Measurements from ENCODE around the gene CAMKK1. TPM values are rescaled to one million over a fixed set of nuclear protein-coding genes. Genes with fewer than 3 reads are reported as not detected.
A peak's percentile ranks its signal among the peaks of the same experiment; 100 is the strongest.

The CAMKK1 gene
- total and polyA plus RNA-seq, 11 donors, result 2.0 to 6.8 (median 4.2) TPM

- Histone ChIP-seq H3K4me3 (peak overlapping the region; percentile 41 to 89 (median 76)), H3K27me3 (no peaks in the 10 kb centered on the region), H3K4me1 (peaks cover 4 to 80% (median 68%) of the 10 kb centered on the region in 12 donors), H3K27ac (peak overlapping the region in 11 of 12 donors; percentile 58 to 92 (median 76)), H3K36me3 (no peaks in the 10 kb centered on the region), H3K9me3 (no peaks in the 10 kb centered on the region)
- TF ChIP-seq, protein P1, sequence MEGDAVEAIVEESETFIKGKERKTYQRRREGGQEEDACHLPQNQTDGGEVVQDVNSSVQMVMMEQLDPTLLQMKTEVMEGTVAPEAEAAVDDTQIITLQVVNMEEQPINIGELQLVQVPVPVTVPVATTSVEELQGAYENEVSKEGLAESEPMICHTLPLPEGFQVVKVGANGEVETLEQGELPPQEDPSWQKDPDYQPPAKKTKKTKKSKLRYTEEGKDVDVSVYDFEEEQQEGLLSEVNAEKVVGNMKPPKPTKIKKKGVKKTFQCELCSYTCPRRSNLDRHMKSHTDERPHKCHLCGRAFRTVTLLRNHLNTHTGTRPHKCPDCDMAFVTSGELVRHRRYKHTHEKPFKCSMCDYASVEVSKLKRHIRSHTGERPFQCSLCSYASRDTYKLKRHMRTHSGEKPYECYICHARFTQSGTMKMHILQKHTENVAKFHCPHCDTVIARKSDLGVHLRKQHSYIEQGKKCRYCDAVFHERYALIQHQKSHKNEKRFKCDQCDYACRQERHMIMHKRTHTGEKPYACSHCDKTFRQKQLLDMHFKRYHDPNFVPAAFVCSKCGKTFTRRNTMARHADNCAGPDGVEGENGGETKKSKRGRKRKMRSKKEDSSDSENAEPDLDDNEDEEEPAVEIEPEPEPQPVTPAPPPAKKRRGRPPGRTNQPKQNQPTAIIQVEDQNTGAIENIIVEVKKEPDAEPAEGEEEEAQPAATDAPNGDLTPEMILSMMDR (IDR thresholded peaks at IDR 0.05), result peak in 1 of 12 donors; percentile 7
- no peak for TF ChIP-seq POLR2A (IDR thresholded peaks at IDR 0.05)
- peak; percentile 81 to 86 (median 85) for DNase-seq
- ATAC-seq, result peak; percentile 15 to 52 (median 42)
- WGBS, 4 donors, result 1 to 2% (median 1%) methylated on average over 16 to 96 of the region's 96 CpGs
- intact Hi-C loops (cut with DNase I), result loop anchor here in 1 of 10 donors (2.0 kb wide), 1 partner anchor 46 kb away; the partner anchor contains the start of gene NCBP3
These were observed 506 bp downstream of the CAMKK1 start for GRCh38 chr17:3892095-3892998.

- peak overlapping the region in 11 of 12 donors; percentile 62 to 89 (median 77) for H3K4me3 ChIP-seq
These were observed 1.2 kb downstream of the CAMKK1 start for GRCh38 chr17:3891626-3892094.

GRCh38 chr17:3890878-3891219 lies 2.0 kb downstream of the CAMKK1 start:
- ATAC-seq (no peak), DNase-seq (no peak)
- H3K4me3 ChIP-seq, result no peak overlapping the region
- peaks cover 4 to 88% (median 76%) of the 10 kb centered on the region in 12 donors for H3K4me1 ChIP-seq
- intact Hi-C loops (cut with DNase I), result no loop called here
- no peaks in the 10 kb centered on the region for H3K9me3 ChIP-seq
- peak overlapping the region in 2 of 12 donors; percentile 73 to 92 for H3K27ac ChIP-seq
- H3K27me3 ChIP-seq, result no peaks in the 10 kb centered on the region
- WGBS, 4 donors, result 64 to 86% (median 79%) methylated on average over 4 of the region's 4 CpGs
- no peaks in the 10 kb centered on the region for H3K36me3 ChIP-seq
- TF ChIP-seq POLR2A (IDR thresholded peaks at IDR 0.05), result no peak
- TF ChIP-seq, protein P1 (IDR thresholded peaks at IDR 0.05), result no peak

More at GRCh38 chr17:3891626-3892094, 1.2 kb downstream of the CAMKK1 start:
- intact Hi-C loops (cut with DNase I), result loop anchor here in 1 of 10 donors (2.0 kb wide), 1 partner anchor 45 kb away; the partner anchor contains the start of gene NCBP3
- Histone ChIP-seq H3K4me1 (peaks cover 4 to 87% (median 74%) of the 10 kb centered on the region in 12 donors), H3K9me3 (no peaks in the 10 kb centered on the region), H3K27me3 (no peaks in the 10 kb centered on the region), H3K27ac (peak overlapping the region in 6 of 12 donors; percentile 76 to 92 (median 84)), H3K36me3 (no peaks in the 10 kb centered on the region)
- 50 to 60% (median 58%) methylated on average over 11 to 12 of the region's 12 CpGs for WGBS, 4 donors
- TF ChIP-seq POLR2A (IDR thresholded peaks at IDR 0.05), result no peak
- TF ChIP-seq, protein P1 (IDR thresholded peaks at IDR 0.05), result no peak
- ATAC-seq (no peak), DNase-seq (no peak)
